Umbilical cord (tissue), 2 donors: ENCODE results near the gene SERPINB6. TPM values are rescaled to one million over a fixed set of nuclear protein-coding genes. Genes with fewer than 3 reads are reported as not detected.
"Not testable (repeated sequence)": the region's sequence is repeated elsewhere in the genome, so short reads cannot be mapped to it uniquely, and the experiment has no call there.

ENCODE experiments used
- DNase-seq: peaks from one replicate; pipeline ENCODE4 v3.0.0-alpha.2; 2015; ENCODE audit warnings: low spot score
- total RNA-seq: library from RNA; depleted of rRNA; stranded (reverse); fragments of >200 nt; gene quantifications from one replicate; pipeline ENCODE4 v1.2.3, GENCODE V29; 2014; ENCODE audit warnings: low replicate concordance; ENCODE audit not compliant: insufficient read depth

SERPINB6 gene
- total RNA-seq, 1 donor from 2014 or later = 63.3 TPM

DNA sequence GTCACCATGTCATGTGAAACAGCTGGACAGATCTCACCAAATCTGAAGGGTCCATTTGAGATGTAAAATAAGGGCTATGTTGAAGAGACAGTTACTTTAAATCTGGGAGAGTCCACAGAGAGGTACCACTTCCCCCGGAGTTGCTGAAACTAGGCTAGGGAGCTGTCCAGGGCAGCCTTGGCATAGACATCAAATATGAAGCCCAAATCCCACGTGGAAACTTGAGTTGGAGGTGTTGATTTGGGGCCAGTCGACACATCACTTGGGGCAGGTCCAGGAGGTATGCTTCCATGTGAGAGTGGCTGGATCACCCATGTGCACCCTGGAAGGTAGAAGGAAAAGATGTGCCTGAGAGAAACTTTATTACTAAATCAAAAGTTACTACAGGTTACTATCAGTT, 56.2 kb downstream of the SERPINB6 start:
- no peak for DNase-seq

GRCh38 chr6:2914318-2914660, 57.1 kb downstream of the SERPINB6 start:
- DNase-seq = no peak

DNA sequence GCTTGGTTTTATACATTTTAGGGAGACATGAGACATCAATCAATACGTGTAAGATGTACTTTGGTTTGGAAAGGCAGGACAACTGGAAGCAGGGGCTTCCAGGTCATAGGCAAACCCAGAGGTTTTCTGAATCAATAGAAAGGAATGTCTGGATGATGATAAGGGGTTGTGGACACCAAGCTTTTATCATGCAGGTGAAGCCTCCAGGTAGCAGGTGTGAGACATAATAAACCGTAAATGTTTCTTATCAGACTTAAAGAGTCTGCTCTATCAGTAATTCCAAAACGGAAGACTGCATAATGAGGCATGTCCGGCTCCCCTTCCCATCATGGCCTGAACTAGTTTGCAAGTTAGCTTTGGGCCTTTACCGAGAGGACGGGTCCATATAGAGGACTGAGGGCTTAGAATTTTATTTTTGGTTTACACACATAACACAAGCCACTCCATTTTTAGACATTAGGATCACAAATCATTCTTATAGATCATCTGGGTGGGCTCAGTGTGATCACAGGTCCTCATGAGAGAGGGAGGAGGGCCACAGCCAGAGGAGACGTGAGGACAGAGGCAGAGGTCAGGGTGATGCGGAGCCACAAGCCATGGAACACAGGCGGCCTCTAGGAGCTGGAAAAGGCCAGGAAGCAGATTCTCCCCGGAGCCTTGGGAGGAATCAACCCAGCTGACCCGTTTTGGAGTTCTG, 57.6 kb downstream of the SERPINB6 start:
- no peak for DNase-seq

- DNase-seq = no peak
These were observed 60.2 kb downstream of the SERPINB6 start for GRCh38 chr6:2911171-2911570.

- no peak for DNase-seq
These were observed 61.6 kb downstream of the SERPINB6 start for GRCh38 chr6:2909718-2910117.

- not testable (repeated sequence) for DNase-seq
These were observed 62.2 kb downstream of the SERPINB6 start for GRCh38 chr6:2909051-2909606.

GRCh38 chr6:2908516-2908915, 62.9 kb downstream of the SERPINB6 start:
- DNase-seq = peak; percentile 23

DNA sequence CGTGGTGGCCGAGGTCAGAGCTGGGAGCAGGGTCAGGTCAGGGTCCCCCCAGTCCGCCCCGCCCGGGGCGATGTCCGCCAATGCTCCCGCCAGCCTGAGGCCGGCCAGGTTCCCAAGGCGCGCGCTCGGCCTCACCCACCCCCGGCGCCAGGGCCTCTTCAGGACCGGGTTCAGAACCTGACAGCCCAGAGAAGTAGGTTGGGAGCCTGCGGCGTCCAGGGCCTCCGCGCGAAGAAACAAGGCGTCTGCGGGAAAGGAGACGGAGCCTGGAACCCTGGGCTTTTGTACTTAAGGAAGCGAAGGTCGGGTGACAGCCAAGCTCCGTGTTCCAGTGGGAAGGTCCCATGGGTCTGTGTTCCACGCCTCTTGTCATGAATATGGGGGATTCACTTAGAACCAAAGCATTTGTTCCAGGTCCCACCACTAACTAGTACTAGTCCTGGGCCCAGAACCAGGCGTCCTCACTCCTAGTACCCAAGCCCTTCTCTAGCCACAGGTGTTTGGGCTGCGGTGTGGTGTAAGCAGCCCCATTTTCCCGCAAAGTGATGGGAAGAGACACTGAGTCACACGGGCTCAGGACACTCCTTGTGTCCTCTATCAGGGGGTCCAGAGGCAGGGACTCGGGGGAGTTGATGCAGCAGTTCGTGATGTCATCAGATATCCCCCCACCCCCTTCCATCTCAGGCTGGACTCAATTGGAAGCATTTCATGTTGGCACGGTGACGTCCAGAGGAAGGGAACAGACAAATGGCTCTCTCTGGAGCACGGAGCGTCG, 67.8 kb downstream of the SERPINB6 start:
- DNase-seq = not testable (repeated sequence)

DNA sequence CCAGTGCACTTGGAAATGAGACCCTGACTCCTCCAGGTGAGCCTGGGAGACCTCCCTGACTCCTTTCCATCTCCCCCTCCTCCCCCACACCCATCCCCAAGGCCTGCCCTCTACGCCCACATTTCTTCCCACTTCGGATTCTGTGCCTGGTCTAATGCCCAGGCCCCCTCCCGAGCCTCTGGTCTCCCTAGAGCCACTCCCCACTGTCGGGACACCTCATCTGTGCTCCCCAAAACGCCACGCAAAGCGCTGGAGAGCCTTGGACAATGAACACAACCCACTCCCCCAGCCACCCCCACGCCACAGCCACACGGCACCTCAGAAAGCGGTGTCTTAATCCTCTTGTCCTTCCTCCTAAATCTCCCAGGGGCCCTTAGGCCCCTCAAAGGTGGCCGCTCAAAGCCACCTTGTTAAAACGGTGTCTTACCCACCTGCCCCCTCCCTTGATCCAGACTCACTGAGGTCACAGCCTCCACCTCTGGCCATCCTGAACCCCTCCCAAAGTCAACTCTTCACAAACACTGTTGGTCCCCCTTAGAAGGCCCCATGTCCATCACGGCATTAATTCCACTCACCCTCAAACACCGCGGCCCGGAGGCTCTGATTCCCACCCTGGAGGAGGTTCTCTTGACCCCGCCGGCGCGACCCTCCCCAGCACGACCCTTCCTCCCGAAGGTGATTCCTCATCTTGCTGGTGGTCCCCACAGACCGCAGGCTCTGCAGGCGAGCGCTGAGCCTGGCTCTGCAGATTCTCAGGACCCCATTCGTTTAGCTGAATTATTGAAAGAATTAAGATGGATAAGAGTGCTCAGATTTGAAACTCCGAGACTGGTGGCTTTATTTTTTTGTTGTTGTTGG, 69.5 kb downstream of the SERPINB6 start:
- not testable (repeated sequence) for DNase-seq

DNA sequence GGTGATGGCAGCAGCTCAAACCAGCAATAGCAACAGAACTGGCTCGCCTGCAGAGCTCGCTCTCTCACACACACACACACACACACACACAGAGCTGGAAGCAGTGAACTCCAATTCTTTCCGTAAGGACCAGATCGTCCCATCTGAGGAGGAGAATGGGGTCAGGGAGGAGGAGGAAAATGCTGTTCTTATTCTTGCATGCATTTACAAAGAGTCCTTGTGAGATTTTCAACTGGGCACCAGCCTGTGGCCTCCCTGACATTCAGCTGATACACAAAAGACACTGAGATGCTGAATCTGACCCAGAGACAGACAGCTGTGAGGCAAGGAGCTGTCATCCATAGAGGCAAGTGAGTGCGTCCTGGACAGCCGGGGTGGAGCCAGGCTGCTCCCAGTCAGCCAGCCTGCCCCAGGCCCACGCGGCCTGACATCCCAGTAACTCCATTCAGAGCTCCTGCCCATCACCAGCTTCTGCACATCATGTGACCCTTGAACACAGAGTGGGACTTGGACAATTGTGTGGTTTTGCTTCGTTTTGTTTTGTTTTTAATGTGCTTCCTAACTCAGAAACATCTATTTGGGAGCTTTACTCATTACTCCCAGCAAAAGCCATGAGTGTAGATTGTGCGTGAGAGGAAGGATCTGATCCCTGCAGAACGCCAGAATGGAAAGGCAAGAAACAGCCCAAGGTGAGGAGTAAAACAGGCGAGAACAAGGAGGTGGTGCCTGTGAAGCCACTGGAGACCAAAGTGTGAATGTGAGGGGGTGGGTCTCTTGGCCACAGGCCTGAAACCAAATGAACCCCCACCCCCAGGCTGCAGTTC, 70.3 kb downstream of the SERPINB6 start:
- peak; percentile 44 for DNase-seq

- no peak for DNase-seq
These were observed 71.1 kb downstream of the SERPINB6 start for GRCh38 chr6:2900221-2900807.

DNA sequence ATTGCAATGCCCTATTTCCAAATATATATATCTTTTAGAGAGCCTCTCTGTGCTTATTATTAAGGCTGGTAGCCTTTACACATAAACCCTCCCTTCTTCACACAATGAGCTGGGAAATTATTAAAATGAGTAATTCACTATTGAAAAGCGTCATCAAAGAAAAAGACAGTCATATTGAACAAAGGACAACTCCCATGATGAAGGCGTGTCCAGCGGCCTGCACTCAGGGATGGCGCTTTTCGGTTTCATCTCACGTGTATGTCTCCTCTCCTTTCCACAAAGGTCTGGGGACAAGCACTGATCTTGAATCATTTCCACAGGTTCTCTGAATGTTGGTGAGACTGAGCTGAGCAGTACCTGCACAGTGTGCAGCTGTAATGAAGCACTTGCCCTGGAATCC, 71.8 kb downstream of the SERPINB6 start:
- DNase-seq = no peak

Other genes with a start within 250 kb of the SERPINB6 start
- gene MYLK4, start 220.6 kb downstream of the SERPINB6 start, total RNA-seq = 5.1 TPM
- gene WRNIP1, start 206.2 kb downstream of the SERPINB6 start, total RNA-seq = 33.7 TPM
- gene SERPINB1, start 129.7 kb downstream of the SERPINB6 start, total RNA-seq = 28.6 TPM
- gene SERPINB9, start 68.3 kb downstream of the SERPINB6 start, total RNA-seq = 20.2 TPM
- 10.8 TPM for gene NQO2, start 28.3 kb upstream of the SERPINB6 start, total RNA-seq
- 19.0 TPM for gene RIPK1, start 96.9 kb upstream of the SERPINB6 start, total RNA-seq
- gene BPHL, start 147.1 kb upstream of the SERPINB6 start, total RNA-seq = 29.6 TPM
- gene TUBB2A, start 186.0 kb upstream of the SERPINB6 start, total RNA-seq = 79.9 TPM